H9 (cell line): Measurements from ENCODE around the gene CCDC70. TPM values are rescaled to one million over a fixed set of nuclear protein-coding genes. Genes with fewer than 3 reads are reported as not detected.

Experiments used
- DNase-seq: peaks from one replicate; pipeline ENCODE4 v3.0.0-alpha.2; 2017
- H2AFZ ChIP-seq: one replicate; pipeline ENCODE4 v1.6.1; 2013; ENCODE audit warnings: mild to moderate bottlenecking, low read length, control low read depth, moderate library complexity
- H2AK5ac ChIP-seq: 2 replicates; pipeline ENCODE4 v1.6.1; 2013; ENCODE audit warnings: low read length, control low read depth, mixed read lengths; ENCODE audit not compliant: insufficient read length
- H2BK120ac ChIP-seq: one replicate; pipeline ENCODE4 v1.6.1; 2013; ENCODE audit warnings: low read depth, mild to moderate bottlenecking, low read length, control low read depth, inconsistent platforms; ENCODE audit not compliant: poor library complexity, severe bottlenecking
- H2BK12ac ChIP-seq: 2 replicates; pipeline ENCODE4 v1.6.1; 2013; ENCODE audit warnings: low read length, control low read depth, mixed read lengths, low read depth; ENCODE audit not compliant: insufficient read length
- H2BK15ac ChIP-seq: 2 replicates; pipeline ENCODE4 v1.6.1; 2013; ENCODE audit warnings: low read depth, low read length, control low read depth
- H2BK20ac ChIP-seq: one replicate; pipeline ENCODE4 v1.6.1; 2013; ENCODE audit warnings: low read depth, mild to moderate bottlenecking, low read length, control low read depth, inconsistent platforms; ENCODE audit not compliant: poor library complexity, severe bottlenecking
- H2BK5ac ChIP-seq: 2 replicates; pipeline ENCODE4 v1.6.1; 2013; ENCODE audit warnings: low read length, control low read depth, mixed read lengths; ENCODE audit not compliant: insufficient read length
- H3K14ac ChIP-seq: 2 replicates; pipeline ENCODE4 v1.6.1; 2013; ENCODE audit warnings: low read length, control low read depth; ENCODE audit not compliant: insufficient read depth
- H3K18ac ChIP-seq: 2 replicates; pipeline ENCODE4 v1.6.1; 2013; ENCODE audit warnings: low read depth, mild to moderate bottlenecking, mixed read lengths, low read length, control low read depth; ENCODE audit not compliant: insufficient read length
- H3K23ac ChIP-seq: 2 replicates; pipeline ENCODE4 v1.6.1; 2013; ENCODE audit warnings: low read length, control low read depth, mixed read lengths, low read depth; ENCODE audit not compliant: insufficient read length
- H3K23me2 ChIP-seq: 2 replicates; pipeline ENCODE4 v1.6.1; 2013; ENCODE audit warnings: low read depth, mild to moderate bottlenecking, mixed read lengths, low read length, control low read depth; ENCODE audit not compliant: insufficient read length, poor library complexity, severe bottlenecking
- H3K27ac ChIP-seq: 2 replicates; pipeline ENCODE4 v1.5.1; 2013; ENCODE audit warnings: low read length, control low read depth, mixed read lengths, low read depth; ENCODE audit not compliant: insufficient read length
- H3K27me3 ChIP-seq: 2 replicates; pipeline ENCODE4 v1.6.1; 2013; ENCODE audit warnings: low read length, control low read depth, inconsistent platforms; ENCODE audit not compliant: insufficient read depth
- H3K4ac ChIP-seq: 2 replicates; pipeline ENCODE4 v1.6.1; 2013; ENCODE audit warnings: low read depth, mild to moderate bottlenecking, control low read depth, inconsistent platforms, low read length, moderate library complexity
- H3K4me1 ChIP-seq: 2 replicates; pipeline ENCODE4 v1.6.1; 2013; ENCODE audit warnings: low read length, control low read depth, inconsistent platforms; ENCODE audit not compliant: insufficient read depth
- H3K4me2 ChIP-seq: 2 replicates; pipeline ENCODE4 v1.6.1; 2013; ENCODE audit warnings: low read length, control low read depth, mixed read lengths; ENCODE audit not compliant: insufficient read length, insufficient read depth
- H3K56ac ChIP-seq: 2 replicates; pipeline ENCODE4 v1.6.1; 2013; ENCODE audit warnings: low read depth, mild to moderate bottlenecking, mixed read lengths, low read length, control low read depth; ENCODE audit not compliant: insufficient read length
- H3K79me1 ChIP-seq: 2 replicates; pipeline ENCODE4 v1.6.1; 2013; ENCODE audit warnings: low read depth, mild to moderate bottlenecking, moderate library complexity, low read length, control low read depth, inconsistent platforms; ENCODE audit not compliant: insufficient read depth, poor library complexity, severe bottlenecking
- H3K79me2 ChIP-seq: 2 replicates; pipeline ENCODE4 v1.6.1; 2013; ENCODE audit warnings: low read length, control low read depth, inconsistent platforms; ENCODE audit not compliant: insufficient read depth
- H3K9ac ChIP-seq: 2 replicates; pipeline ENCODE4 v1.6.1; 2013; ENCODE audit warnings: low read length, control low read depth, mixed read lengths; ENCODE audit not compliant: insufficient read length; ENCODE audit errors: extremely low read depth
- H3K9me3 ChIP-seq: one replicate; pipeline ENCODE4 v1.6.1; 2013; ENCODE audit warnings: low read depth, low read length, inconsistent platforms; ENCODE audit not compliant: control insufficient read depth
- H3T11ph ChIP-seq: one replicate; pipeline ENCODE4 v1.6.1; 2013; ENCODE audit warnings: mild to moderate bottlenecking, low read length, control low read depth, inconsistent platforms
- H4K20me1 ChIP-seq: one replicate; pipeline ENCODE4 v1.6.1; 2013; ENCODE audit not compliant: control insufficient read depth, insufficient read length, insufficient read depth
- H4K5ac ChIP-seq: 2 replicates; pipeline ENCODE4 v1.6.1; 2013; ENCODE audit warnings: low read depth, mild to moderate bottlenecking, mixed read lengths, low read length, control low read depth; ENCODE audit not compliant: insufficient read length
- H4K8ac ChIP-seq: replicated peaks from 2 replicates; pipeline ENCODE4 v1.6.1; 2013; ENCODE audit warnings: low read length, control low read depth, mixed read lengths, low read depth; ENCODE audit not compliant: insufficient read length
- H4K91ac ChIP-seq: 2 replicates; pipeline ENCODE4 v1.6.1; 2013; ENCODE audit warnings: low read depth, mild to moderate bottlenecking, moderate library complexity, mixed read lengths, low read length, control low read depth; ENCODE audit not compliant: insufficient read length
- H3K27ac Mint-ChIP-seq, 3 experiments: 2 replicates in 2 of 3; 3 replicates in 1 of 3; pipeline ENCODE4 v1.8.0; 2020 to 2021; ENCODE audit warnings: mixed read lengths in 3 of 3, mild to moderate bottlenecking in 1 of 3, moderate library complexity in 1 of 3
- H3K27me3 Mint-ChIP-seq: 2 replicates; pipeline ENCODE4 v1.8.0; 2021; ENCODE audit warnings: low read depth, mild to moderate bottlenecking, moderate library complexity, mixed read lengths
- H3K36me3 Mint-ChIP-seq, 3 experiments: 2 replicates in 2 of 3; 3 replicates in 1 of 3; pipeline ENCODE4 v1.8.0; 2020 to 2021; ENCODE audit warnings: low read depth in 3 of 3, mixed read lengths in 3 of 3; ENCODE audit not compliant: insufficient read depth in 1 of 3
- H3K4me1 Mint-ChIP-seq, 2 experiments: 2 replicates each; pipeline ENCODE4 v1.8.0; 2020; ENCODE audit warnings: mixed read lengths in 2 of 2
- H3K4me3 Mint-ChIP-seq, 2 experiments: 2 replicates in 1 of 2; 3 replicates in 1 of 2; pipeline ENCODE4 v1.8.0; 2020 to 2021; ENCODE audit warnings: mild to moderate bottlenecking in 2 of 2, mixed read lengths in 2 of 2, moderate library complexity in 1 of 2
- H3K9me3 Mint-ChIP-seq, 2 experiments: 2 replicates in 1 of 2; 3 replicates in 1 of 2; pipeline ENCODE4 v1.8.0; 2020; ENCODE audit warnings: mild to moderate bottlenecking in 2 of 2, mixed read lengths in 2 of 2, moderate library complexity in 1 of 2
- WGBS: extraction: QIAGEN DNeasy Blood & Tissue Kit; methylation state at CpG from one replicate; pipeline ENCODE4 v1.1.7; 2013; ENCODE audit warnings: missing lambda C conversion rate, low lambda C conversion rate, mixed read lengths; ENCODE audit not compliant: insufficient read length; ENCODE audit errors: extremely low coverage; 5-methylcytosine and 5-hydroxymethylcytosine counted together
- total RNA-seq: library from RNA; stranded (reverse); gene quantifications from 2 replicates; pipeline ENCODE4 v1.2.1, GENCODE V29; 2021
- TF ChIP-seq, protein P1 (sequence below): fragments of 200-600 bp; sonication (generic); conservative IDR thresholded peaks from 3 replicates; pipeline ENCODE4 v1.8.0; 2021; ENCODE audit warnings: antibody characterized with exemption, mild to moderate bottlenecking

The CCDC70 gene
- total RNA-seq, 1 experiment from 2014 or later = not detected

DNA sequence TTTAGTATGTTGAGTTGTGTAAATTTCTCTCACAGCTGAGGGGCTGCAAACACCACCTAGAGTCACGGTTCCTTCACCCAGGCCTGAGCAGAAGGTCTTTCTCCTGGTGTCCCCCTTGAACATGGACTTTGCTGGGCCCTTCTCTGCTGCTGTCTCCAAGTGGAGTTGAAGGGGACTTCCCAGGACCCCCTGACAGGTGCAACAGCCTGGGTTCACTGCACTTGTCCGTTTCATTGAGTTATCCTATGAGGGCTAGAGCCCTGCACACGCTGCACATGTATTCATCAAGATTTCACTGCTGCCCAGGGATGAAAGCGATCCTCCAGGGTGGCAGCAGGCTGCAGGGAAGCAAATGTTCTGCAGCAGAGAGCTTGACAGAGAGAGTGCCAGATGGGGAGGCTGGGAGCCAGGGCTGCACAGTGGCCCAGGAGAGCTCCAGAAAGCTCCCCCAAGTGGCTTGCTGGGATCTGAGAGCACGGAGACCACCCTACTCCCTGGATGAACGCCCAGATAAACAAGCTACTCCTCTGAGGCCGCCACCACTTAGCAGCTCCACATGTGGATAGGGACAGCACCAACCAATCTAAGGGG lies 27.1 kb upstream of the CCDC70 start:
- WGBS = no CpG with 5 or more reads among the region's 7 CpGs
- H3K9me3 Mint-ChIP-seq = no peaks in the 10 kb centered on the region
- no peak overlapping the region for H2BK15ac ChIP-seq
- H2BK120ac ChIP-seq = no peak overlapping the region
- H3K4me1 Mint-ChIP-seq = peaks cover 8 to 12% of the 10 kb centered on the region in 2 experiments
- no peak overlapping the region for H3K18ac ChIP-seq
- no peak overlapping the region for H3K14ac ChIP-seq
- TF ChIP-seq, protein P1, sequence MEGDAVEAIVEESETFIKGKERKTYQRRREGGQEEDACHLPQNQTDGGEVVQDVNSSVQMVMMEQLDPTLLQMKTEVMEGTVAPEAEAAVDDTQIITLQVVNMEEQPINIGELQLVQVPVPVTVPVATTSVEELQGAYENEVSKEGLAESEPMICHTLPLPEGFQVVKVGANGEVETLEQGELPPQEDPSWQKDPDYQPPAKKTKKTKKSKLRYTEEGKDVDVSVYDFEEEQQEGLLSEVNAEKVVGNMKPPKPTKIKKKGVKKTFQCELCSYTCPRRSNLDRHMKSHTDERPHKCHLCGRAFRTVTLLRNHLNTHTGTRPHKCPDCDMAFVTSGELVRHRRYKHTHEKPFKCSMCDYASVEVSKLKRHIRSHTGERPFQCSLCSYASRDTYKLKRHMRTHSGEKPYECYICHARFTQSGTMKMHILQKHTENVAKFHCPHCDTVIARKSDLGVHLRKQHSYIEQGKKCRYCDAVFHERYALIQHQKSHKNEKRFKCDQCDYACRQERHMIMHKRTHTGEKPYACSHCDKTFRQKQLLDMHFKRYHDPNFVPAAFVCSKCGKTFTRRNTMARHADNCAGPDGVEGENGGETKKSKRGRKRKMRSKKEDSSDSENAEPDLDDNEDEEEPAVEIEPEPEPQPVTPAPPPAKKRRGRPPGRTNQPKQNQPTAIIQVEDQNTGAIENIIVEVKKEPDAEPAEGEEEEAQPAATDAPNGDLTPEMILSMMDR = no peak
- H3K4me1 ChIP-seq = no peaks in the 10 kb centered on the region
- no peak overlapping the region for H3K56ac ChIP-seq
- H3K9ac ChIP-seq = no peak overlapping the region
- H3K4ac ChIP-seq = no peak overlapping the region
- no peak overlapping the region; a peak in 1 of 7 replicates for H3K27ac Mint-ChIP-seq
- H3K79me2 ChIP-seq = no peaks in the 10 kb centered on the region
- no peak overlapping the region for H3K4me2 ChIP-seq
- no peak overlapping the region for H4K8ac ChIP-seq
- H2BK5ac ChIP-seq = no peak overlapping the region
- no peaks in the 10 kb centered on the region for H3K23me2 ChIP-seq
- H4K20me1 ChIP-seq = no peaks in the 10 kb centered on the region
- H3T11ph ChIP-seq = no peak overlapping the region
- H3K23ac ChIP-seq = no peak overlapping the region
- no peak overlapping the region for H2BK20ac ChIP-seq
- H2AFZ ChIP-seq = no peak overlapping the region
- H3K27ac ChIP-seq = no peak overlapping the region
- no peaks in the 10 kb centered on the region for H3K36me3 Mint-ChIP-seq
- no peak overlapping the region for H2AK5ac ChIP-seq
- H3K27me3 Mint-ChIP-seq = no peaks in the 10 kb centered on the region; the same call in 1 of the 2 replicates
- no peaks in the 10 kb centered on the region for H3K27me3 ChIP-seq
- no peaks in the 10 kb centered on the region for H3K9me3 ChIP-seq
- no peak overlapping the region for H4K5ac ChIP-seq
- H3K79me1 ChIP-seq = no peaks in the 10 kb centered on the region
- peak; percentile 21 for DNase-seq
- no peak overlapping the region for H2BK12ac ChIP-seq
- no peak overlapping the region for H4K91ac ChIP-seq
- no peak overlapping the region for H3K4me3 Mint-ChIP-seq
